Measurements from ENCODE around the gene XPO1. TPM values are rescaled to one million over a fixed set of nuclear protein-coding genes. Genes with fewer than 3 reads are reported as not detected.

Gene XPO1
- total RNA-seq, 6 experiments from 2014 or later: 114 to 158 (median 139) TPM

DNA sequence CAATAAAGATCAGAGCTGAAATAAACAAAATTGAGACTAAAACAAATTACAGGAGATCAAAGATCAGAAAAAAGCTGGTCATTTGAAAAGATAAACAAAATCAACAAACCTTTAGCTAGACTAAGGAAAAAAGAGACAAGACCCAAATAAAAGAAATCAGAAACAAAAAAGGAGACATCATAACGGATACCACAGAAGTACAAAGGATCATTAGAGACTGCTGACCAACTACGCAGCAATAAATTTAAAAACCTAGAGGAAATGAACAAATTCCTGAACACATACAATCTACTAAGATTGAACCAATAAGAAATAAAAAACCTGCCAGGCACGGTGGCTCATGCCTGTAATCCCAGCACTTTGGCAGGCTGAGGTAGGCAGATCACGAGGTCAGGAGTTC, 101.0 kb downstream of the XPO1 start:
- H3K27me3 Mint-ChIP-seq (ENCODE audit: insufficient read depth): 0 out of 2 replicates have a peak, but pooled peaks cover 2% of the 10 kb centered on the region
- DNase-seq: no peak
- H3K4me1 Mint-ChIP-seq (ENCODE audit: low read depth): peaks cover 54% of the 10 kb centered on the region
- no peak overlapping the region for H3K27ac Mint-ChIP-seq
- no peak overlapping the region for H3K4me3 Mint-ChIP-seq
- 0 out of 2 replicates have a peak, but pooled peaks cover 5% of the 10 kb centered on the region for H3K9me3 Mint-ChIP-seq
- H3K36me3 Mint-ChIP-seq (ENCODE audit: low read depth): peaks cover 5% of the 10 kb centered on the region; the same call in 1 of the 2 replicates
- TF ChIP-seq CTCF (IDR thresholded peaks at IDR 0.05): no peak

DNA sequence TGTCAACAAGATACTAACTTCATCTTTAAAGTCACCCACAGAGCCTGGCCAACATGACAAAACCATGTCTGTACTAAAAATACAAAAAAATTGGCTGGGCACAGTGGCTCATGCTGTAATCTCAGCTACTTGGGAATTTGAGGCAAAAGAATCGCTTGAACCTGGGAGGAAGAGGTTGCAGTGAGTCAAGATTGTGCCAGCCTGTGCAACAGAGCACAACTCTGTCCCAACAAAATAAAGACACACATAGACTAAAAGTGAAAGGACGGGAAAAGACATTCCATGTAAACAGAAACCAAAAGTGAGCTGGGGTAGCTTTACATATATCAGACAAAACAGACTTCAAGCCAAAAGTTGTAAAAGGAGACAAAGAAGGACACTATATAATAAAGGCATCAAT, 102.1 kb downstream of the XPO1 start:
- H3K4me1 Mint-ChIP-seq (ENCODE audit: low read depth): peaks cover 47% of the 10 kb centered on the region
- H3K27ac Mint-ChIP-seq: no peak overlapping the region
- no peak for DNase-seq
- 0 out of 2 replicates have a peak, but pooled peaks cover 5% of the 10 kb centered on the region for H3K9me3 Mint-ChIP-seq
- H3K36me3 Mint-ChIP-seq (ENCODE audit: low read depth): peaks cover 5% of the 10 kb centered on the region; the same call in 1 of the 2 replicates
- H3K4me3 Mint-ChIP-seq: peak overlapping the region; percentile 5; the same call in 1 of the 2 replicates
- 0 out of 2 replicates have a peak, but pooled peaks cover 2% of the 10 kb centered on the region for H3K27me3 Mint-ChIP-seq (ENCODE audit: insufficient read depth)
- TF ChIP-seq CTCF (IDR thresholded peaks at IDR 0.05): no peak

DNA sequence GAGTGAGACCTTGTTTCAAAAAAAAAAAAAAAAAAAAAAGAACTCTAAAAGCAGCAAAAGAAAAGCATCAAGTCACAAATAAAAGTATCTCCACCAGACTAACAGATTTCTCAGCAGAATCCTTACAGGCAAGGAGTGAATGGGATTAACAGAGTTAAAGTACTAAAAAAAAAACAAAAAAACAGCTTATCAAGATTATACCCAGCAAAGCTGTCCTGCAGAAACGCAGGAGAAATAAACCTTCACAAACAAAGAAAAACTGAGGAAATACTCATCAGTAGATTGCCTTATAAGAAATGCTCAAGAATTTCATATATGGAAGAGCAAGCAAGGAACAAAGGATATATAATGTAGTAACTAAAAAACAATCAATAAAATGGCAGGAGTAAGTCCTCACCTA, 102.9 kb downstream of the XPO1 start:
- Mint-ChIP-seq H3K9me3 (0 out of 2 replicates have a peak, but pooled peaks cover 5% of the 10 kb centered on the region), H3K4me1 (ENCODE audit: low read depth) (peaks cover 52% of the 10 kb centered on the region), H3K4me3 (no peak overlapping the region), H3K27me3 (ENCODE audit: insufficient read depth) (0 out of 2 replicates have a peak, but pooled peaks cover 2% of the 10 kb centered on the region), H3K27ac (no peak overlapping the region), H3K36me3 (ENCODE audit: low read depth) (peaks cover 5% of the 10 kb centered on the region; the same call in 1 of the 2 replicates)
- TF ChIP-seq CTCF (IDR thresholded peaks at IDR 0.05): no peak
- DNase-seq: no peak

GRCh38 chr2:61434314-61434713, 103.8 kb downstream of the XPO1 start:
- Mint-ChIP-seq H3K36me3 (ENCODE audit: low read depth) (peaks cover 5% of the 10 kb centered on the region; the same call in 1 of the 2 replicates), H3K9me3 (0 out of 2 replicates have a peak, but pooled peaks cover 5% of the 10 kb centered on the region), H3K4me1 (ENCODE audit: low read depth) (peaks cover 49% of the 10 kb centered on the region), H3K27ac (no peak overlapping the region), H3K4me3 (no peak overlapping the region), H3K27me3 (ENCODE audit: insufficient read depth) (0 out of 2 replicates have a peak, but pooled peaks cover 2% of the 10 kb centered on the region)
- DNase-seq: no peak
- no peak for TF ChIP-seq CTCF (IDR thresholded peaks at IDR 0.05)

GRCh38 chr2:61433606-61434005, 104.5 kb downstream of the XPO1 start:
- no peak overlapping the region for H3K4me3 Mint-ChIP-seq
- 0 out of 2 replicates have a peak, but pooled peaks cover 2% of the 10 kb centered on the region for H3K27me3 Mint-ChIP-seq (ENCODE audit: insufficient read depth)
- DNase-seq: no peak
- H3K36me3 Mint-ChIP-seq (ENCODE audit: low read depth): peaks cover 5% of the 10 kb centered on the region; the same call in 1 of the 2 replicates
- H3K9me3 Mint-ChIP-seq: 0 out of 2 replicates have a peak, but pooled peaks cover 5% of the 10 kb centered on the region
- peaks cover 43% of the 10 kb centered on the region for H3K4me1 Mint-ChIP-seq (ENCODE audit: low read depth)
- no peak for TF ChIP-seq CTCF (IDR thresholded peaks at IDR 0.05)
- no peak overlapping the region for H3K27ac Mint-ChIP-seq
